GM13977 (cell line): ENCODE measurements around the gene SNTB2.

ENCODE experiments used
- DNase-seq: peaks from one replicate; pipeline ENCODE4 v3.0.0; 2012; ENCODE audit warnings: low spot score
- in situ Hi-C: fragments of 300-500 bp; cut with MboI; formaldehyde crosslinking; loops from one replicate; pipeline ENCODE4 v1.12.0; 2022; ENCODE audit warnings: low sequenced_read_pairs, low pct_unique_long_range_greater_than_20kb, mixed read lengths, inconsistent platforms; ENCODE audit not compliant: unreplicated experiment
- TF ChIP-seq, protein P1 (sequence below): IDR thresholded peaks from 2 replicates; pipeline ENCODE4 v1.5.1; 2012; ENCODE audit warnings: mild to moderate bottlenecking, control low read depth; ENCODE audit not compliant: insufficient read depth; ENCODE audit errors: extremely low read depth, missing control alignments

The SNTB2 gene

GRCh38 chr16:69260506-69260905, 73.5 kb downstream of the SNTB2 start:
- no peak for DNase-seq
- in situ Hi-C loops, result no loop called here
- TF ChIP-seq, protein P1, sequence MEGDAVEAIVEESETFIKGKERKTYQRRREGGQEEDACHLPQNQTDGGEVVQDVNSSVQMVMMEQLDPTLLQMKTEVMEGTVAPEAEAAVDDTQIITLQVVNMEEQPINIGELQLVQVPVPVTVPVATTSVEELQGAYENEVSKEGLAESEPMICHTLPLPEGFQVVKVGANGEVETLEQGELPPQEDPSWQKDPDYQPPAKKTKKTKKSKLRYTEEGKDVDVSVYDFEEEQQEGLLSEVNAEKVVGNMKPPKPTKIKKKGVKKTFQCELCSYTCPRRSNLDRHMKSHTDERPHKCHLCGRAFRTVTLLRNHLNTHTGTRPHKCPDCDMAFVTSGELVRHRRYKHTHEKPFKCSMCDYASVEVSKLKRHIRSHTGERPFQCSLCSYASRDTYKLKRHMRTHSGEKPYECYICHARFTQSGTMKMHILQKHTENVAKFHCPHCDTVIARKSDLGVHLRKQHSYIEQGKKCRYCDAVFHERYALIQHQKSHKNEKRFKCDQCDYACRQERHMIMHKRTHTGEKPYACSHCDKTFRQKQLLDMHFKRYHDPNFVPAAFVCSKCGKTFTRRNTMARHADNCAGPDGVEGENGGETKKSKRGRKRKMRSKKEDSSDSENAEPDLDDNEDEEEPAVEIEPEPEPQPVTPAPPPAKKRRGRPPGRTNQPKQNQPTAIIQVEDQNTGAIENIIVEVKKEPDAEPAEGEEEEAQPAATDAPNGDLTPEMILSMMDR, result no peak

- TF ChIP-seq, protein P1, result no peak
- in situ Hi-C loops, result no loop called here
These were observed 79.5 kb downstream of the SNTB2 start for GRCh38 chr16:69266334-69267063.

GRCh38 chr16:69267633-69268032, 80.7 kb downstream of the SNTB2 start:
- no peak for DNase-seq
- TF ChIP-seq, protein P1, result no peak
- in situ Hi-C loops, result no loop called here

More at GRCh38 chr16:69266334-69267063, 79.5 kb downstream of the SNTB2 start:
- no peak for DNase-seq

- no peak for DNase-seq
- in situ Hi-C loops, result no loop called here
- TF ChIP-seq, protein P1, result no peak
These were observed 83.4 kb downstream of the SNTB2 start for GRCh38 chr16:69270395-69270794.

- DNase-seq, result no peak
- TF ChIP-seq, protein P1, result no peak
- in situ Hi-C loops, result no loop called here
These were observed 83.9 kb downstream of the SNTB2 start for GRCh38 chr16:69270831-69271230.

- in situ Hi-C loops, result no loop called here
- no peak for DNase-seq
- TF ChIP-seq, protein P1, result no peak
These were observed 86.0 kb downstream of the SNTB2 start for GRCh38 chr16:69273009-69273408.

DNA sequence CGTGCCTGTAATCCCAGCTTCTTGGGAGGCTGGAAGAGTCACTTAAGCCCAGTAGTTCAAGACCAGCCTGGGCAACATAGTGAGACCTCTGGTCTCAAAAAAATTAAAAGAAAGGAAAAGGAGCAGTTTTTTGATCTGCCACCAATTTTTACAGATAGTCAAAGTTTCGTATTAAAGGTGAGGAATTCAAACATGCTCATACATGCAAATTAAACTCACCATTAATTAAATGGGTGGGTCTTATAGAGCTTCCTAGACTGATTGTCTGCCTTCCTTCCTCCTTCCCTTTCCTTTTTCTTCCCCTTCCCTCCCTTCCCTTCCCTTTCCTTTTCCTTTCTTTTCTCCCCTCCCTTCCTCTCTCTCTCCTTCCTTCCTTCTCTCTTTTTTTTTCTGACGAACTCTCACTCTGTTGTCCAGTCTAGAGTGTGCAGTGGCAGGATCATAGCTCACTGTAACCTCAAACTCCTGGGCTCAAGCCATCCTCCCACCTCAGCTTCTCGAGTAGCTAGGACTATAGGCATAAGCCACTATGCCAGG, 87.8 kb downstream of the SNTB2 start:
- TF ChIP-seq, protein P1, result no peak
- DNase-seq, result no peak
- in situ Hi-C loops, result loop anchor here (25.0 kb wide), 1 partner anchor 387 kb away; no protein-coding TSS in a partner anchor
